Activated CD4-positive, CD25-positive, alpha-beta regulatory T cell treated with anti-CD3 and anti-CD28 coated beads, Interleukin-2, amount 50 U/mL, for 72 hours (primary cell): Measurements from ENCODE around the gene SNX9.
"Not testable (repeated sequence)": the region's sequence is repeated elsewhere in the genome, so short reads cannot be mapped to it uniquely, and the experiment has no call there.

Source experiments
- DNase-seq: peaks from one replicate; pipeline ENCODE4 v3.0.0; 2021

The SNX9 gene

GRCh38 chr6:157893238-157893637 lies 70.2 kb downstream of the SNX9 start:
- DNase-seq, result no peak

DNA sequence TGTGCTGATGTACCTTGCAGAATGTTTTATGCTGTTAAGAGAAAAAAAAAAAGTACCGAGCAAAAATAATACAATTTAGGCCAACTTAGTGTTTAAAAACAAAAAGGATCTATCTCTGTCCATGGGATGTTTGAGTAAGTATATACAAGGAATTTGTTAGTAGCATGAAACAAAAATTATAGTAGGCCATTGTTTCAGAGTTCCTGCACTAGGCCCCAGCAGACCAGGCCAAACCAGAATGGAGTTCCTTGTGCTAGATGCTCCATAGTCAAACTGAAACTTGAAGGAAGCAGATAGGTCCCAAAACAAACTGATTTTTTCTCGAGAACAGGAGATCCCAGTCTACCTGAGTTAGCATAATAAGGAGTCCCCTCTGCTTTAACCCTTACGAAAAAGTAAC lies 72.5 kb downstream of the SNX9 start:
- no peak for DNase-seq

GRCh38 chr6:157896932-157897331 lies 73.9 kb downstream of the SNX9 start:
- DNase-seq, result no peak

DNA sequence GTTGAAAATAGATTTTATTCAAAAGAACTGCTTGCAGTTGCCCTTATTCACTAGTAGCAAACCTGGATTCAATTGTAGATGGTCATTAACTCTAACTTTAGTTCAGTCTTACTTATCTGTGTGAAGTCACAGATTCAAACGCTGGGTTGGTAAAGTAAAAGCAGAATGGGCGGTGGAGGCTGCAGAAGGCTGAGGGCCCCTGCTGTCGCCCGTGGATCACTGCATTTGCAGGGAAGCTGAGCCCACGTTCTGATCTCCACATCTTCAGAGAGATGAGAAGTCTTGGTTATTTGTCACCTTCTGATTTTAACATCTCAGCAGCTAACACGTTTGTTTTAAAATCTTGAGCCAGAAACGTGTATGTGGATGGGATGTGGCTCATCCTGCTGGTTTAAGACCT lies 75.1 kb downstream of the SNX9 start:
- DNase-seq, result no peak

- DNase-seq, result no peak
These were observed 75.6 kb downstream of the SNX9 start for GRCh38 chr6:157898640-157899039.

DNA sequence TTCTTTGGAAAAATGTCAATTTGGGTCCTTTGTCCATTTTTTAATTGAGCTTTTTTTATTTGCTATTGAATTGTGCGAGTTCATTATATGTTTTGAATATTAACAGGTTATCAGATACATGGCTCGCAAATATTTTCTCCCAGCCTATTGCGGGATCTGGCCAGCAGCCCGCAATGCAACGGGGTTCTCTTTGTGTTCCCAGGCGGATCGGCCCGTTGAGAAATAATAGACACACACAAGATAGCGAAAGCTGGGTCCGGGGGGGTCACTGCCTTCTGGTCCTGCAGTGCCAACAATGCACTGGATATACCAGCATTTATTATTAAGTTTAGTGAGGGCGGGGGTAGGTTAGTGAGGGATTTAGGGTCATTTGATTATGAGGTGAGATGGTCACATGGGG lies 77.2 kb downstream of the SNX9 start:
- DNase-seq, result not testable (repeated sequence)

DNA sequence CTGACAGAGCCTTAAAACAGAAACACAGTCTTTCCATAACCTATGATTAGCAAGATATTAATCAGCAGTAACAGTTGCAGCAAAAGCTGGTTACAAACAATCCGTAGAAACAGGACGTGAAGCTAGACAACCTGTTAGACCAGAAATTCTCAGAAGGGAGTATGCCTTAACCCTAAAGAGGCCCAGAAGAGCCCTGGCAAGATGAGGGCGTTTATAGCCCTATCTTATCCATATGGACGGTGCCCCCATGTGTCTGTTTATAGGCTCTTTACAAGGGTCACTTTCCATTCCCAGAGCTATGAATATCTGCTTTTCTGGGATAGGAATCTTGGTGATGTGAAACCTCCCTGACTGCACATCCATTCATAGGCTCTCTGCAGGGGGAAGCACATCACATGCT lies 77.7 kb downstream of the SNX9 start:
- not testable (repeated sequence) for DNase-seq

- DNase-seq, result no peak
These were observed 82.0 kb downstream of the SNX9 start for GRCh38 chr6:157904999-157905398.

- DNase-seq, result no peak
These were observed 82.7 kb downstream of the SNX9 start for GRCh38 chr6:157905590-157906342.

DNA sequence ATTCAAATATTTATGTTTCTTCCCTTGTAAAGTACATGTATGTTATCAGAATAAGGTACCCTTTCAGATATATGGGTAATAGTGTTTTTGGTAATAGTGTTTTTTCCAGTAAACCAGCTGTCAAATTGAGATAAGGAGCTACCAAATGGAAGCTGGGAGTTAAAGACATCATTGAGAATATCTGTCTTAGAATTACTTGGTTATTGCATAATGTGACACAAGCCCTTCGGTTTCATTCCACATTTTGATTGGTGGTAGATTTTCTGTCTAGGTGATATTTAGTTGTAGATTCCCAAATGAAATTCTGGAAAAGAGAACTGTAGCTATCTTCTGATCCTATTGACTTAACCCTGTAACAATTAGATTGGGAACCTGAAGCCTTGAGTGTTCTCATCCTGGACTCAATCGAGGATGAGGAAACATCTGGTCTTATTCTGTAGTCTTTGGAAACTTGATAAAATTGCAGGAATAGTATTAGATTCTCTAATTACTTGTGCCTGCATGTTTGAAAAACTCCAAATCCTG lies 83.6 kb downstream of the SNX9 start:
- no peak for DNase-seq

GRCh38 chr6:157907651-157908050 lies 84.6 kb downstream of the SNX9 start:
- DNase-seq, result no peak

DNA sequence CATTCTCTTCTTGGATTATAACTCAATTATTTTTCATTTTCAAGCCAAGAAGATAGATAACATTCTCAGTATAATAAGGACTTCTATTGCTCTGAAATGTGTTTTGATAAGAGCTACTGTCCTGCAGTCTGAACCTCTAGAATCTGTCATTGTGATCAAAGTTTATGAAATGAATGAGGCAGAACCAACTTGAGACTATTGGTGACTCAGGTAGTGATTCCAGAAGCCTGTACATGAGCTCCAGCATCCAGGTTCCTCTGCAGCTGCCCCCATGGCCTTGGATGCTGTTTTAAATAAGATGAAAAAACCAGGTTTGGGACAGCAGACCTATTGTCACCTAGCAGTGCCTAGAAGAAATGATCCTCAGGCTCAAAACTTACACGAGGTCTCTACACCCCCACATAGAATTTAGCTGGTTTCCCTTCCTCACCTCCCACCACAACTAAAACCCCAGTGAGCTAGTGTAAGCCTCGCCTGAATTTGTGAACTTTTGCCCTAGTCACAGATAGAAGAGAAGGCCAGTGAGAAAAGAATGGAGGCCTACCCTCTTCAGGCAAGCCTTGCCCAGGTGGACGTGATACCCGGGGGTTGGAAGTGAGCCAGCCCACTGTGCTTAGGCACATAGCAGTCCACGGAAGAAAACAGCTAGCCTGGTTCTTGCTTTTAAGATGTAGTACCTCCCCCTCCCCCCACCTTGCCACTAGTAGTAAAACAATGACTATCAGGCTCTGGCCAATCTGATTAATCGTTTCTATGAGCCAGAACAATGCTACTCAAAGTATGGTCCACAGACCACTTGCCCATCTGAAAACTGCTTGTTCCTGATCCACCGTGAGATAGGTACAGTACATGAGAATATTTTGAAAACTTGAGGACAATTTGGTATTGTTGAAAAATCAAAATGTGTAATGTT lies 85.6 kb downstream of the SNX9 start:
- DNase-seq, result no peak

- DNase-seq, result no peak
These were observed 86.2 kb downstream of the SNX9 start for GRCh38 chr6:157909282-157909664.

DNA sequence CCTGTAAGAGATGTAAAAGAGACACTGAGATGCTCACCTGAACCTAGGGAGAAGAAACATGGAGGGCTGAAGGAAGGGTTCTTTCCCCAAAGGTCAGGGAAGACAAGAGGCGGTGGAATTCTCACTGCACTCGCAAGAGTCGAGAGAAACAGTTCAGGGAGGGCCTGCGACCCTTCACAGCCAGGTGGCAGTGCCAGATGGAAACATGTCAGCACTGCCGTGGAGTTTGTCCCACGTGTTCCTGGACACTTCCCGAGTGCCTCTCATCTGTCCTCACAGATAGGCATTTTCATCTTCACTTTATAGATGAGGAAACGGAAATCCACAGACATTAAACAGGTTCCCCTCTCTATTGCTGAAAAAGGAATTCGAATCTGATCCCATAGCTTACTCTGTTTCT lies 88.2 kb downstream of the SNX9 start:
- no peak for DNase-seq

- DNase-seq, result no peak
These were observed 88.7 kb downstream of the SNX9 start for GRCh38 chr6:157911786-157912185.

DNA sequence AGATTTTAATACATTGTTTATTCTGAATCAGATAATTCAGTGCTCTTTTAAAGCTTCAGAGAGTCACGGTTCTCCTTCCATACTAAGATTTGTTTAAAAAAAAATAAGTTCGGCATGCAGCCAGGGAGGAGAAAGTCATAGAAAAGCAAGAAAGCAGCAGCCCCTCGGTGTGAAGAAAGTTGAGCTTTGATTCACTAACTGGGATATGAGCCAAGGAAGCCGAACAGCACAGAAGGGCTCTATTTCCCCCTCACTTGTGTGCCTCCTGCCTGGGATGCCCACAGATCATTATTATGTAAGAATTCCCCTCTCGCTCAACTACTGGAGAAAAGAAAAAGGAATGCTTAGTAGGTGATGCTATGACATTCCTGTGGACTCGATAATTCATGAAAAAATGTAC lies 89.3 kb downstream of the SNX9 start:
- no peak for DNase-seq

DNA sequence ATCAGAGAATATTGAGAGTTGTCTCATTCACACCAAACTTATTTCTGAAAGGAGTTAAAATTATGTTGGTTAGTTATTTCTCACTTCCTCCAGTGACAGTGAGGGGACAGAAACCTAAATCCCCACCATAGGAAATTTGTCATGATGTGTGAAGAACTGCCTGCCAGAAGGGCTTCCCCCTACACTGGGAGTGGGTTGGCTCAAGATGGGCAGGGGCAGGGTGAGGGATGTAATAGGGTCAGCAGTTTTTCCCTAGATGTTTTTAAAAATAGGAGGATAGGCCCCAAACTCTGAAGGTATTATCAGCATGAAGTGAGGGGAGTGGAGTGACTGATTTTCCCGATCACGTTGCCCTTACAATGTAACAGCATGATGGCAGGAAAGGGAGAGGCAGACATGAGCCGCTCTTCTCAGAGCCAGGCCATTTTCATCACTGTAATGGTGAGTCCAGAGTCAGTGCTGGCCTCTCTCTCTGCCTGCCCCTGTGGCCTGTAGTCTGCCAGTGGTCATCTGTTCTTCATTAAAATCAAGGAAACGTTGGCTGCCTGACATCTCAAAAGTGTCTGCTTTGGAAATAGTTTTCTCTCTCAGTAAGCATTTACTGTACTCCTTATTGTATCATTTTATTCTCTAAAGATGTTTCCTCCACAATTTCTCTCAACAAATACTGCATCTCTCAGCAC lies 98.8 kb downstream of the SNX9 start:
- DNase-seq, result no peak

- no peak for DNase-seq
These were observed 102.7 kb downstream of the SNX9 start for GRCh38 chr6:157925771-157926170.

DNA sequence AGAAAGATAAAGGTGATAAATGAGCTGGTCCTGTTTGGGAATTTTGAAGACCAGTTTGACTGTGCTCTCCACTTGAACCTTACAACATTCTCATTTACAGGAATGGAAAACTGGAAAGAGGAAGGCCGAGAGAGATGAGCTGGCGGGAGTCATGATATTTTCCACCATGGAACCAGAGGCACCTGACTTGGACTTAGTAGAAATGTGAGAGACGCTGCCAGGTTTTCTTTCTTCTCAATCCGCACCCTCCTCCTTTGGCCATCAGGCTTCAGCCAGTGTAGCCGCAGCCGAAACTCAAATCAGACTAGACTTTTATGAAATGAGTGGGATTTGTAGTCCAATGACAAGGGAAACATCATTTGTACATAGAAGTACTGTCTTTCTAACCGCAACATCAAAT lies 104.0 kb downstream of the SNX9 start:
- DNase-seq, result no peak

DNA sequence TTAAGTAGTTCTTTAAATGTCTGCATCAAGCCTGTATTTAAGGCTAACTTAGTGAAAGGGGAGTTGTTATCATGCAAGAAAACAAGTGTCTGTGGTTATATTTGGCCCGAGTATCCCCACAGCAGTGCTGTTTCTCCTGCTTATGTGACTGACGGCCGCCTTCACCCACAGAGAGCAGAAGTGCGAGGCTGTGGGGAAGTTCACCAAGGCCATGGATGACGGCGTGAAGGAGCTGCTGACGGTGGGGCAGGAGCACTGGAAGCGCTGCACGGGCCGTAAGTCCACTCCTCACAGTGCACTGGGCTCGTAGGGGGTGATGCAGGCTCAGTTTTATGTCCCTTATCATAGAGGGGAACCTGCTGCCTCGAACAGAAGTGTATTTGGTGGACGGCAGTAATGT lies 105.4 kb downstream of the SNX9 start:
- no peak for DNase-seq

GRCh38 chr6:157929076-157929475 lies 106.0 kb downstream of the SNX9 start:
- no peak for DNase-seq

GRCh38 chr6:157929765-157930319 lies 106.8 kb downstream of the SNX9 start:
- no peak for DNase-seq

GRCh38 chr6:157935786-157936185 lies 112.7 kb downstream of the SNX9 start:
- no peak for DNase-seq
